Activated naive CD8-positive, alpha-beta T cell treated with anti-CD3 and anti-CD28 coated beads, Interleukin-2, amount 10 ng/mL, durations not matched to agents 7 days and 5 days (primary cell): Measurements from ENCODE around the gene CFAP206. TPM values are rescaled to one million over a fixed set of nuclear protein-coding genes. Genes with fewer than 3 reads are reported as not detected.
"Not testable (repeated sequence)": the region's sequence is repeated elsewhere in the genome, so short reads cannot be mapped to it uniquely, and the experiment has no call there.

Experiments
- ATAC-seq: fragments of 150-1000 bp; cut with Tn5 transposase; one replicate; pipeline ENCODE4 v1.10.0; 2021; ENCODE audit warnings: low read depth, moderate library complexity
- POLR2A ChIA-PET: fragments of 350-600 bp; sonication (Branson Sonifier 250); formaldehyde crosslinking; loops from one replicate; lab custom pipeline; 2021; ENCODE audit warnings: antibody characterized with exemption; lab: Charles Lee
- DNase-seq: peaks from one replicate; pipeline ENCODE4 v3.0.0; 2021
- H3K27ac Mint-ChIP-seq: one replicate; pipeline ENCODE4 v1.8.0; 2022; ENCODE audit warnings: mild to moderate bottlenecking, mixed read lengths
- H3K27me3 Mint-ChIP-seq: one replicate; pipeline ENCODE4 v1.8.0; 2022; ENCODE audit warnings: mild to moderate bottlenecking, moderate library complexity, mixed read lengths
- H3K36me3 Mint-ChIP-seq: one replicate; pipeline ENCODE4 v1.8.0; 2021; ENCODE audit warnings: mild to moderate bottlenecking, mixed read lengths
- H3K4me1 Mint-ChIP-seq: one replicate; pipeline ENCODE4 v1.8.0; 2021; ENCODE audit warnings: mixed read lengths
- H3K4me3 Mint-ChIP-seq: one replicate; pipeline ENCODE4 v1.8.0; 2022; ENCODE audit warnings: mild to moderate bottlenecking, moderate library complexity, mixed read lengths
- H3K9me3 Mint-ChIP-seq: one replicate; pipeline ENCODE4 v1.8.0; 2021; ENCODE audit warnings: mixed read lengths
- total RNA-seq, 2 experiments: library from RNA; stranded (reverse); gene quantifications; one replicate each; pipeline ENCODE4 v1.2.3, GENCODE V29; 2021

CFAP206 gene
- total RNA-seq, 2 experiments from 2014 or later: not detected

DNA sequence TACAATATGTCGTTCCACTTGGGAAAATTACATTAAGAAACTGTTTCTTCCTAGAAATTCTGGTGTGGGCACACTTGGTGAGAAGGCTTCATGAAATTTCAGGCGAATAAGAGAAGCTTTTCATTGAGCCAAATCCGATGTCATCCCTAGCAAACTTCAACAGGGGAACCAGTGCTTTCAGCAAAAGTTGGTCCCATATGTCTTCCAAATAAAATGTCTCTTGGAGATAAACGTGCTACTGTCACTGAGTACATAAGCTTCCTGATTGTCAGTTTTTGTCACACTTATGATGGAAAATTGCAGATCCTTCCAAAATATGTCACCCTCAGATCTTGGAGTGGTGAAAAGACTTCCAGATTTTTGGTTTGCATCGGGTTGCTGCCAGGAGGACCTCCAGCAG is 33.9 kb downstream of the CFAP206 start:
- no peak for DNase-seq
- Mint-ChIP-seq H3K9me3 (no peaks in the 10 kb centered on the region), H3K36me3 (no peaks in the 10 kb centered on the region), H3K4me3 (no peak overlapping the region), H3K4me1 (no peaks in the 10 kb centered on the region), H3K27me3 (peaks cover 8% of the 10 kb centered on the region), H3K27ac (no peak overlapping the region)
- no peak for ATAC-seq
- POLR2A ChIA-PET: no interaction called here

GRCh38 chr6:87444362-87444761 is 36.6 kb downstream of the CFAP206 start:
- Mint-ChIP-seq H3K27me3 (peaks cover 9% of the 10 kb centered on the region), H3K27ac (no peak overlapping the region), H3K4me3 (no peak overlapping the region), H3K4me1 (no peaks in the 10 kb centered on the region), H3K36me3 (no peaks in the 10 kb centered on the region), H3K9me3 (no peaks in the 10 kb centered on the region)
- ATAC-seq: no peak
- DNase-seq: no peak
- POLR2A ChIA-PET: no interaction called here

GRCh38 chr6:87465051-87465450 is 57.3 kb downstream of the CFAP206 start:
- H3K9me3 Mint-ChIP-seq: no peaks in the 10 kb centered on the region
- no peak for ATAC-seq
- no peaks in the 10 kb centered on the region for H3K36me3 Mint-ChIP-seq
- H3K4me3 Mint-ChIP-seq: no peak overlapping the region
- H3K4me1 Mint-ChIP-seq: no peaks in the 10 kb centered on the region
- no peak for DNase-seq
- peaks cover 36% of the 10 kb centered on the region for H3K27me3 Mint-ChIP-seq
- POLR2A ChIA-PET: interaction anchor here (0.7 kb wide), 1 partner anchor 125 kb away, joined by 3 read pairs; the partner anchor contains the start of genes ORC3 and RARS2
- H3K27ac Mint-ChIP-seq: no peak overlapping the region

DNA sequence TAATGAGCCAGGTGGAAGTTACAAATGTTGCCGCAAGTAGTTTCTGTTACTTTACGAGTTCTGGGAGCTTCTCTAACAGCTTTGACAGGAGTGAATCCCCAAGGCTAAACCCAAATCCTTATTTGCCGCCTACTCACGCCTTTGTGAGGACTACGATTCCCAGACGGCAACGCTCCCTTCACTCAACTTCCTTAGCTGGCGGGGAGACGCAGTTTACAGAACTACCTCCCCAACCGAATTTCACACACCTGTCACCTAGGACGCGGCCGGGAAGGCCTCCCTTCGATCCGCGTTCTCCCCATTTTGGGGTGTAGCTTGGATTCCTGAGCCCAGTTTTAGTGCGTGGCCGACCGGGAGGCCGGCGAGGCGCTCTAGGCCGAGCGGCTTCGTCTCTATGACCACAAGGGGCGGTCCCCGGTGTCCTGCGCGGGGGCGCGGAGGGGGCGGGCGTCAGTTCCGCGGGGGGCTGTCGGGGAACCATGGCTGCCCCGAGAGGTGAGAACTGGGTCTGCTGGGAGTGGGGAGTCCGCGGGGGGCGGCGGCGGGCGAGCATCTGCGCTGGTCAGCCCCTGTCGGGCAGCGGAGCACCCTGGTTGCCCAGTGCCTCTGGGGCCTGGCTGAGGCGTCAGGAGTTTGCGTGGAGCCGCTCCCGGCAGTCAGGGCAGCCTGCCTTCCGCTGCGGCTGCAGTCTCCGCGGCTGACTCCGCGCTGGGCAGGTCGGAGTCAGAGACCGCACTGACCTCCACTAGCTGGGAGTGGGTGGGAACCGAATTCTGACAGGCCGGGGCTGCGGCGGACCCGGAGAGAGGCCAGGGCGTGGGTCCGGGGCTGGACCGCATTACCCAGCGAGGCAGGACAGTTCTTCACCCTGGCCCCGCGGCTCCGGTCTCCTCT is 65.0 kb downstream of the CFAP206 start, which contains the start of gene SLC35A1:
SLC35A1 (plus strand) TSS at position 450 of the 894 bp plus-strand sequence; CDS start at position 480, 30 bp downstream.
- DNase-seq (peak; percentile 89), ATAC-seq (peak; percentile 91)
- Mint-ChIP-seq H3K9me3 (no peaks in the 10 kb centered on the region), H3K4me3 (peak within 1 kb of the TSS; percentile 98), H3K27me3 (peaks cover 5% of the 10 kb centered on the region), H3K27ac (peak within 1 kb of the TSS; percentile 98), H3K4me1 (peaks cover 10% of the 10 kb centered on the region), H3K36me3 (no peaks in the 10 kb centered on the region)
- POLR2A ChIA-PET: interaction anchor here (0.6 to 1.0 kb wide), 4 partner anchors 23 to 1878 kb away, joined by 3 to 7 read pairs (median 4); partner anchors contain the start of genes ORC3 and RARS2

- DNase-seq: no peak
- POLR2A ChIA-PET: no interaction called here
Measured at GRCh38 chr6:87473419-87473903, 65.7 kb downstream of the CFAP206 start.

DNA sequence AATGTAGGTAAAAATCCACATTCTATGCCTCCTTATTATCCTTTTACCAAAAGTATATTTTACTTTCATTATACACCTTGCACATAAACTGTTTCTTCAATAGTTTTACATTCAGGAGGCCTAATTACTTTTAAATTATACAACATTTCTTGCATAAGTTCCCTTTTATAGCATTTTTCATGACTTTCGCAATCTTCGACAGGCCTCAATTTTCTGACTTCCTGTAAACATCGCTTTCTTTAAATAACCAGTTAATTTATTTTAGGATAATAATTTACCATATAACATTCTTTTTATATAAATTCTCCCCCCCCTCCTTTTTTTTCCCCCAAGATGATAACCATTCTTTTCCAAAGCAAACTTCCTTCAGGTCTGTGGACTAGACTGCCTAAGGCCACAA is 74.2 kb downstream of the CFAP206 start:
- H3K9me3 Mint-ChIP-seq: no peaks in the 10 kb centered on the region
- no peak for DNase-seq
- H3K4me1 Mint-ChIP-seq: peaks cover 15% of the 10 kb centered on the region
- H3K36me3 Mint-ChIP-seq: peaks cover 18% of the 10 kb centered on the region
- no peak for ATAC-seq
- POLR2A ChIA-PET: no interaction called here
- no peaks in the 10 kb centered on the region for H3K27me3 Mint-ChIP-seq
- no peak overlapping the region for H3K27ac Mint-ChIP-seq
- H3K4me3 Mint-ChIP-seq: no peak overlapping the region

More at GRCh38 chr6:87473419-87473903, 65.7 kb downstream of the CFAP206 start:
- Mint-ChIP-seq H3K27ac (peak overlapping the region; percentile 98), H3K36me3 (peaks cover 6% of the 10 kb centered on the region), H3K9me3 (no peaks in the 10 kb centered on the region), H3K4me1 (peaks cover 10% of the 10 kb centered on the region), H3K4me3 (peak overlapping the region; percentile 98), H3K27me3 (peaks cover 3% of the 10 kb centered on the region)
- peak; percentile 74 for ATAC-seq

DNA sequence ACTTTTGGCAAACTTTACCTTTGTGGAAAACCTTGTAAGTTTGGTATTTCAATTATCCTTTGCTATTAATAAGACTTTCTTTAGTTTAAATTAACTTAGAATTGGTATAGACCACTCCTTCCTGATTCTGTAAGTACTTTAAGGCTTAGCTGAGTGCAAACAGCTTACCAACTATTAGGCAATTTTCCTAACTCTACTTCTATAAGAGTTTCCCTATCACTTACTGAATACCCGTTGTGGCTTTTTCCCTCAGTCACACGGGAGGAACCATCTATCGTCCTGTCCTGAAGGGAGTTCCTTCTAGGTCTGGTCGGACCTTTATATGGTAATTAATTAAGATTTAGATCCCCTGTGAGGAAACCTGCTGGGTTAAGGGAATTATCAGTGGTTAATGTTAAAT is 74.6 kb downstream of the CFAP206 start:
- ATAC-seq (no peak), DNase-seq (no peak)
- Mint-ChIP-seq H3K27me3 (no peaks in the 10 kb centered on the region), H3K4me1 (peaks cover 15% of the 10 kb centered on the region), H3K27ac (no peak overlapping the region), H3K4me3 (no peak overlapping the region), H3K36me3 (peaks cover 18% of the 10 kb centered on the region), H3K9me3 (no peaks in the 10 kb centered on the region)
- POLR2A ChIA-PET: no interaction called here

GRCh38 chr6:87483929-87484328 is 76.2 kb downstream of the CFAP206 start:
- Mint-ChIP-seq H3K9me3 (no peaks in the 10 kb centered on the region), H3K36me3 (peaks cover 8% of the 10 kb centered on the region), H3K4me3 (no peak overlapping the region), H3K27me3 (no peaks in the 10 kb centered on the region), H3K27ac (no peak overlapping the region), H3K4me1 (peaks cover 15% of the 10 kb centered on the region)
- POLR2A ChIA-PET: no interaction called here
- peak; percentile 39 for DNase-seq
- peak; percentile 58 for ATAC-seq

- ATAC-seq: no peak
- Mint-ChIP-seq H3K36me3 (peaks cover 8% of the 10 kb centered on the region), H3K9me3 (no peaks in the 10 kb centered on the region), H3K4me3 (no peak overlapping the region), H3K27ac (no peak overlapping the region), H3K4me1 (peaks cover 15% of the 10 kb centered on the region), H3K27me3 (no peaks in the 10 kb centered on the region)
- POLR2A ChIA-PET: no interaction called here
- DNase-seq: no peak
Measured at GRCh38 chr6:87484491-87484890, 76.7 kb downstream of the CFAP206 start.

GRCh38 chr6:87487555-87487954 is 79.8 kb downstream of the CFAP206 start:
- no peak for ATAC-seq
- Mint-ChIP-seq H3K27ac (no peak overlapping the region), H3K4me3 (no peak overlapping the region), H3K36me3 (peaks cover 7% of the 10 kb centered on the region), H3K4me1 (peaks cover 15% of the 10 kb centered on the region), H3K9me3 (no peaks in the 10 kb centered on the region), H3K27me3 (no peaks in the 10 kb centered on the region)
- POLR2A ChIA-PET: no interaction called here
- DNase-seq: no peak

- ATAC-seq, H3K27me3 Mint-ChIP-seq, POLR2A ChIA-PET, DNase-seq, H3K4me1 Mint-ChIP-seq, H3K9me3 Mint-ChIP-seq, H3K27ac Mint-ChIP-seq, H3K4me3 Mint-ChIP-seq: not testable (repeated sequence)
- H3K36me3 Mint-ChIP-seq: peaks cover 13% of the 10 kb centered on the region
Measured at GRCh38 chr6:87489326-87489725, 81.6 kb downstream of the CFAP206 start.

GRCh38 chr6:87494761-87495422 is 87.1 kb downstream of the CFAP206 start:
- ATAC-seq: no peak
- no peak overlapping the region for H3K27ac Mint-ChIP-seq
- POLR2A ChIA-PET: no interaction called here
- no peaks in the 10 kb centered on the region for H3K27me3 Mint-ChIP-seq
- H3K36me3 Mint-ChIP-seq: peaks cover 16% of the 10 kb centered on the region
- no peak overlapping the region for H3K4me3 Mint-ChIP-seq
- H3K9me3 Mint-ChIP-seq: no peaks in the 10 kb centered on the region
- H3K4me1 Mint-ChIP-seq: peaks cover 2% of the 10 kb centered on the region
- no peak for DNase-seq

GRCh38 chr6:87498048-87498447 is 90.3 kb downstream of the CFAP206 start:
- H3K27me3 Mint-ChIP-seq: no peaks in the 10 kb centered on the region
- POLR2A ChIA-PET: no interaction called here
- no peak for ATAC-seq
- peaks cover 14% of the 10 kb centered on the region for H3K36me3 Mint-ChIP-seq
- peaks cover 2% of the 10 kb centered on the region for H3K4me1 Mint-ChIP-seq
- no peaks in the 10 kb centered on the region for H3K9me3 Mint-ChIP-seq
- no peak for DNase-seq
- no peak overlapping the region for H3K27ac Mint-ChIP-seq
- no peak overlapping the region for H3K4me3 Mint-ChIP-seq
